CD4-positive, alpha-beta memory T cell (primary cell): ENCODE results near the gene NDNF. TPM values are rescaled to one million over a fixed set of nuclear protein-coding genes. Genes with fewer than 3 reads are reported as not detected.

Experiments
- CTCF ChIA-PET: fragments of 350-600 bp; sonication (Branson Sonifier 250); formaldehyde crosslinking; loops from one replicate; lab custom pipeline; 2021; ENCODE audit warnings: inconsistent platforms; ENCODE audit not compliant: partially characterized antibody; lab: Charles Lee
- POLR2A ChIA-PET: fragments of 350-600 bp; sonication (Branson Sonifier 250); formaldehyde crosslinking; loops from one replicate; lab custom pipeline; 2021; ENCODE audit not compliant: partially characterized antibody; lab: Charles Lee
- DNase-seq, 5 donors: peaks; one replicate each; pipeline versions ENCODE4 v3.0.0 to v3.0.0-alpha.2; 2020 to 2022; ENCODE audit warnings: mixed read lengths in 1 of 5
- H3K27ac ChIP-seq: one replicate; pipeline ENCODE4 v1.7.0; 2013; ENCODE audit warnings: low read depth, low read length
- H3K27me3 ChIP-seq: 2 replicates; pipeline ENCODE4 v1.7.0; 2013; ENCODE audit warnings: mild to moderate bottlenecking, low read length, moderate library complexity; ENCODE audit not compliant: insufficient read depth
- H3K36me3 ChIP-seq: 2 replicates; pipeline ENCODE4 v1.7.0; 2013; ENCODE audit warnings: mild to moderate bottlenecking, low read length, moderate library complexity; ENCODE audit not compliant: insufficient read depth
- H3K4me1 ChIP-seq: 2 replicates; pipeline ENCODE4 v1.7.0; 2013; ENCODE audit warnings: mild to moderate bottlenecking, low read length, moderate library complexity; ENCODE audit not compliant: insufficient read depth
- H3K4me3 ChIP-seq, 2 donors: one replicate each; pipeline ENCODE4 v1.7.0; 2013; ENCODE audit warnings: low read length in 2 of 2, mild to moderate bottlenecking in 1 of 2
- H3K9me3 ChIP-seq, 2 donors: one replicate each; pipeline ENCODE4 v1.7.0; 2013; ENCODE audit warnings: low read length in 2 of 2, control low read depth in 1 of 2; ENCODE audit not compliant: control insufficient read depth in 1 of 2
- H3K27ac Mint-ChIP-seq, 7 donors: one replicate each; pipeline ENCODE4 v1.8.0; 2020 to 2021; ENCODE audit warnings: mixed read lengths in 7 of 7, mild to moderate bottlenecking in 6 of 7, inconsistent platforms in 3 of 7, moderate library complexity in 3 of 7
- H3K27me3 Mint-ChIP-seq, 2 donors: one replicate each; pipeline ENCODE4 v1.8.0; 2020 to 2021; ENCODE audit warnings: mixed read lengths in 2 of 2
- H3K36me3 Mint-ChIP-seq, 2 donors: one replicate each; pipeline ENCODE4 v1.8.0; 2020 to 2021; ENCODE audit warnings: mixed read lengths in 2 of 2, inconsistent platforms in 1 of 2, mild to moderate bottlenecking in 1 of 2
- H3K4me1 Mint-ChIP-seq, 4 donors: one replicate each; pipeline ENCODE4 v1.8.0; 2020 to 2021; ENCODE audit warnings: mixed read lengths in 4 of 4, mild to moderate bottlenecking in 1 of 4
- H3K4me3 Mint-ChIP-seq, 8 donors: one replicate each; pipeline ENCODE4 v1.8.0; 2020 to 2021; ENCODE audit warnings: mixed read lengths in 8 of 8, mild to moderate bottlenecking in 7 of 8, moderate library complexity in 6 of 8, inconsistent platforms in 3 of 8
- H3K9me3 Mint-ChIP-seq, 8 donors: one replicate each; pipeline ENCODE4 v1.8.0; 2020 to 2021; ENCODE audit warnings: mixed read lengths in 8 of 8, mild to moderate bottlenecking in 5 of 8, inconsistent platforms in 3 of 8, moderate library complexity in 1 of 8
- intact Hi-C: fragments of 100-400 bp; cut with micrococcal nuclease; formaldehyde crosslinking; loops from one replicate; pipeline ENCODE4 v1.15.1; 2023
- polyA plus RNA-seq, 2 donors: library from polyadenylated mRNA; unstranded; fragments of 300-500 nt; fragmentation: Illumina TruSeq; gene quantifications; one replicate each; pipeline ENCODE4 v1.2.3, GENCODE V29; 2021
- total RNA-seq, 2 experiments: library from RNA; stranded (reverse); gene quantifications; one replicate each; pipeline ENCODE4 v1.2.3, GENCODE V29; 2021

Gene NDNF
- total and polyA plus RNA-seq, 4 experiments from 2014 or later = not detected

GRCh38 chr4:121107507-121107906, 35.2 kb upstream of the NDNF start:
- Histone ChIP-seq H3K4me3 (no peak overlapping the region), H3K27me3 (no peaks in the 10 kb centered on the region), H3K36me3 (no peaks in the 10 kb centered on the region), H3K27ac (no peak overlapping the region), H3K9me3 (no peaks in the 10 kb centered on the region), H3K4me1 (no peaks in the 10 kb centered on the region)
- ChIA-PET CTCF (no interaction called here), POLR2A (no interaction called here)
- Mint-ChIP-seq H3K27ac (no peak overlapping the region), H3K9me3 (peaks cover 0 to 6% (median 0%) of the 10 kb centered on the region in 8 donors), H3K4me3 (no peak overlapping the region), H3K27me3 (peaks cover 2 to 7% of the 10 kb centered on the region in 2 donors), H3K4me1 (peaks cover 0 to 4% (median 0%) of the 10 kb centered on the region in 4 donors), H3K36me3 (no peaks in the 10 kb centered on the region)
- DNase-seq = no peak
- intact Hi-C loops = no loop called here

GRCh38 chr4:121100093-121100775, 27.9 kb upstream of the NDNF start:
- Histone ChIP-seq H3K9me3 (no peaks in the 10 kb centered on the region), H3K4me3 (no peak overlapping the region), H3K27me3 (no peaks in the 10 kb centered on the region), H3K27ac (no peak overlapping the region), H3K36me3 (no peaks in the 10 kb centered on the region), H3K4me1 (no peaks in the 10 kb centered on the region)
- Mint-ChIP-seq H3K4me3 (no peak overlapping the region), H3K9me3 (no peaks in the 10 kb centered on the region), H3K36me3 (no peaks in the 10 kb centered on the region), H3K27ac (no peak overlapping the region), H3K27me3 (no peaks in the 10 kb centered on the region), H3K4me1 (peaks cover 0 to 4% (median 0%) of the 10 kb centered on the region in 4 donors)
- CTCF ChIA-PET = interaction anchor here (0.5 to 1.5 kb wide), 5 partner anchors 10 to 369 kb away, joined by 3 to 5 read pairs (median 4); no protein-coding TSS in a partner anchor
- no peak for DNase-seq
- POLR2A ChIA-PET = no interaction called here
- intact Hi-C loops = no loop called here

GRCh38 chr4:121098266-121098665, 25.9 kb upstream of the NDNF start:
- ChIA-PET CTCF (no interaction called here), POLR2A (no interaction called here)

GRCh38 chr4:121096629-121097028, 24.3 kb upstream of the NDNF start:
- DNase-seq = peak in 4 of 5 donors; percentile 10 to 27 (median 22)
- Histone ChIP-seq H3K36me3 (no peaks in the 10 kb centered on the region), H3K4me1 (no peaks in the 10 kb centered on the region), H3K4me3 (no peak overlapping the region), H3K27ac (no peak overlapping the region), H3K9me3 (no peaks in the 10 kb centered on the region), H3K27me3 (no peaks in the 10 kb centered on the region)
- Mint-ChIP-seq H3K27me3 (no peaks in the 10 kb centered on the region), H3K4me1 (peaks cover 0 to 4% (median 0%) of the 10 kb centered on the region in 4 donors), H3K9me3 (no peaks in the 10 kb centered on the region), H3K27ac (no peak overlapping the region), H3K4me3 (no peak overlapping the region), H3K36me3 (no peaks in the 10 kb centered on the region)
- ChIA-PET CTCF (interaction anchor here (1.1 kb wide), 2 partner anchors 26 to 376 kb away, joined by 3 read pairs; no protein-coding TSS in a partner anchor), POLR2A (no interaction called here)
- intact Hi-C loops = loop anchor here (1.0 kb wide), 2 partner anchors 940 to 1025 kb away; no protein-coding TSS in a partner anchor

More at GRCh38 chr4:121098266-121098665, 25.9 kb upstream of the NDNF start:
- Histone ChIP-seq H3K36me3 (no peaks in the 10 kb centered on the region), H3K4me3 (no peak overlapping the region), H3K9me3 (no peaks in the 10 kb centered on the region), H3K4me1 (no peaks in the 10 kb centered on the region), H3K27me3 (no peaks in the 10 kb centered on the region), H3K27ac (no peak overlapping the region)
- no peaks in the 10 kb centered on the region for H3K27me3 Mint-ChIP-seq
- intact Hi-C loops = no loop called here
- H3K9me3 Mint-ChIP-seq = no peaks in the 10 kb centered on the region
- no peak overlapping the region for H3K4me3 Mint-ChIP-seq
- peak overlapping the region in 1 of 7 donors; percentile 54 for H3K27ac Mint-ChIP-seq
- no peak for DNase-seq
- H3K36me3 Mint-ChIP-seq = no peaks in the 10 kb centered on the region
- H3K4me1 Mint-ChIP-seq = peaks cover 0 to 4% (median 0%) of the 10 kb centered on the region in 4 donors

- no peaks in the 10 kb centered on the region for H3K9me3 Mint-ChIP-seq
- intact Hi-C loops = loop anchor here (1.0 kb wide), 2 partner anchors 940 to 1025 kb away; no protein-coding TSS in a partner anchor
- ChIA-PET CTCF (interaction anchor here (1.1 to 1.5 kb wide), 3 partner anchors 96 to 941 kb away, joined by 3 to 6 read pairs (median 3); no protein-coding TSS in a partner anchor), POLR2A (no interaction called here)
- peaks cover 0 to 4% (median 0%) of the 10 kb centered on the region in 4 donors for H3K4me1 Mint-ChIP-seq
- no peak overlapping the region for H3K4me3 ChIP-seq
- no peak overlapping the region for H3K27ac ChIP-seq
- no peaks in the 10 kb centered on the region for H3K9me3 ChIP-seq
- DNase-seq = no peak
- H3K36me3 ChIP-seq = no peaks in the 10 kb centered on the region
- no peaks in the 10 kb centered on the region for H3K27me3 Mint-ChIP-seq
- H3K36me3 Mint-ChIP-seq = no peaks in the 10 kb centered on the region
- no peaks in the 10 kb centered on the region for H3K27me3 ChIP-seq
- H3K4me1 ChIP-seq = no peaks in the 10 kb centered on the region
- no peak overlapping the region for H3K4me3 Mint-ChIP-seq
- no peak overlapping the region for H3K27ac Mint-ChIP-seq
Observed at GRCh38 chr4:121096191-121096590, 23.9 kb upstream of the NDNF start.

- Histone ChIP-seq H3K27ac (no peak overlapping the region), H3K9me3 (no peaks in the 10 kb centered on the region), H3K36me3 (no peaks in the 10 kb centered on the region), H3K4me1 (no peaks in the 10 kb centered on the region), H3K27me3 (no peaks in the 10 kb centered on the region), H3K4me3 (no peak overlapping the region)
- Mint-ChIP-seq H3K27ac (no peak overlapping the region), H3K9me3 (no peaks in the 10 kb centered on the region), H3K4me1 (no peaks in the 10 kb centered on the region), H3K4me3 (no peak overlapping the region), H3K36me3 (no peaks in the 10 kb centered on the region), H3K27me3 (no peaks in the 10 kb centered on the region)
- POLR2A ChIA-PET = no interaction called here
- no peak for DNase-seq
- intact Hi-C loops = no loop called here
- CTCF ChIA-PET = interaction anchor here (0.8 to 1.5 kb wide), 2 partner anchors 9 to 98 kb away, joined by 3 read pairs; no protein-coding TSS in a partner anchor
Observed at GRCh38 chr4:121094297-121094966, 22.1 kb upstream of the NDNF start.

GRCh38 chr4:121093261-121093660, 20.9 kb upstream of the NDNF start:
- intact Hi-C loops = no loop called here
- ChIA-PET CTCF (no interaction called here), POLR2A (no interaction called here)

More at GRCh38 chr4:121093261-121093660, 20.9 kb upstream of the NDNF start:
- Histone ChIP-seq H3K27ac (no peak overlapping the region), H3K4me3 (no peak overlapping the region), H3K9me3 (no peaks in the 10 kb centered on the region), H3K36me3 (no peaks in the 10 kb centered on the region), H3K4me1 (no peaks in the 10 kb centered on the region), H3K27me3 (no peaks in the 10 kb centered on the region)
- H3K4me1 Mint-ChIP-seq = no peaks in the 10 kb centered on the region
- H3K27ac Mint-ChIP-seq = no peak overlapping the region
- H3K9me3 Mint-ChIP-seq = no peaks in the 10 kb centered on the region
- H3K4me3 Mint-ChIP-seq = no peak overlapping the region
- H3K27me3 Mint-ChIP-seq = no peaks in the 10 kb centered on the region
- H3K36me3 Mint-ChIP-seq = no peaks in the 10 kb centered on the region
- DNase-seq = no peak
